GM12878 (cell line): ENCODE results near the gene SLC5A11.

ENCODE experiments used
- BHLHE40 ChIP-seq, 2 experiments: fragments of 450-650 bp in 1 of 2; IDR thresholded peaks; 2 replicates each; pipeline ENCODE4 v1.6.1; 2011 to 2017; ENCODE audit warnings: low read depth in 2 of 2, borderline replicate concordance in 1 of 2, improper control_type of control experiment in 1 of 2, low read length in 1 of 2, mild to moderate bottlenecking in 1 of 2
- ESRRA ChIP-seq: IDR thresholded peaks from 2 replicates; pipeline ENCODE4 v1.6.1; 2012; ENCODE audit warnings: mild to moderate bottlenecking, low read length, improper control_type of control experiment
- GABPA ChIP-seq: IDR thresholded peaks from 2 replicates; pipeline ENCODE4 v1.6.1; 2014; ENCODE audit warnings: antibody characterized with exemption, low read depth, mild to moderate bottlenecking, inconsistent platforms
- HDAC6 ChIP-seq: fragments of 200-600 bp; sonication (generic); IDR thresholded peaks from one replicate; pipeline ENCODE4 v1.8.0; 2017; ENCODE audit warnings: antibody characterized with exemption; ENCODE audit not compliant: unreplicated experiment
- MEF2A ChIP-seq: IDR thresholded peaks from 2 replicates; pipeline ENCODE4 v1.6.1; 2011; ENCODE audit warnings: low read depth, mild to moderate bottlenecking, low read length, moderate library complexity; ENCODE audit not compliant: insufficient read depth
- POLR2A ChIP-seq: IDR thresholded peaks from 2 replicates; pipeline ENCODE4 v1.6.1; 2011; ENCODE audit warnings: low read depth, mild to moderate bottlenecking, low read length
- POLR2AphosphoS5 ChIP-seq: IDR thresholded peaks from 2 replicates; pipeline ENCODE4 v1.6.1; 2011; ENCODE audit warnings: mild to moderate bottlenecking, low read length, inconsistent platforms
- TBL1XR1 ChIP-seq: IDR thresholded peaks from 2 replicates; pipeline ENCODE4 v1.6.1; 2012; ENCODE audit warnings: low read depth, low read length, improper control_type of control experiment
- ZNF274 ChIP-seq: IDR thresholded peaks from one replicate; pipeline ENCODE4 v1.8.0; 2011; ENCODE audit not compliant: insufficient read length, insufficient read depth
- ZNF592 ChIP-seq: fragments of 450-650 bp; IDR thresholded peaks from 2 replicates; pipeline ENCODE4 v1.6.1; 2017; ENCODE audit warnings: mild to moderate bottlenecking, moderate library complexity
- TF ChIP-seq, protein P1 (sequence below), 3 experiments: IDR thresholded peaks in 2 of 3; conservative IDR thresholded peaks in 1 of 3; 2 replicates each; pipeline ENCODE4 v1.5.1; 2011; ENCODE audit warnings: low read depth in 3 of 3, low read length in 3 of 3, mild to moderate bottlenecking in 3 of 3, control low read depth in 2 of 3, moderate library complexity in 2 of 3, inconsistent platforms in 1 of 3, mixed read lengths in 1 of 3; ENCODE audit not compliant: control insufficient read depth in 2 of 3, insufficient read depth in 1 of 3; ENCODE audit errors: extremely low read depth in 1 of 3
- TF ChIP-seq, protein P2 (sequence below): fragments of 450-650 bp; conservative IDR thresholded peaks from 2 replicates; pipeline ENCODE4 v1.6.1; 2017; ENCODE audit warnings: mild to moderate bottlenecking, moderate library complexity

- TF ChIP-seq GABPA = no peak
- TF ChIP-seq HDAC6 = no peak
- TF ChIP-seq MEF2A = no peak
- TF ChIP-seq, protein P1, sequence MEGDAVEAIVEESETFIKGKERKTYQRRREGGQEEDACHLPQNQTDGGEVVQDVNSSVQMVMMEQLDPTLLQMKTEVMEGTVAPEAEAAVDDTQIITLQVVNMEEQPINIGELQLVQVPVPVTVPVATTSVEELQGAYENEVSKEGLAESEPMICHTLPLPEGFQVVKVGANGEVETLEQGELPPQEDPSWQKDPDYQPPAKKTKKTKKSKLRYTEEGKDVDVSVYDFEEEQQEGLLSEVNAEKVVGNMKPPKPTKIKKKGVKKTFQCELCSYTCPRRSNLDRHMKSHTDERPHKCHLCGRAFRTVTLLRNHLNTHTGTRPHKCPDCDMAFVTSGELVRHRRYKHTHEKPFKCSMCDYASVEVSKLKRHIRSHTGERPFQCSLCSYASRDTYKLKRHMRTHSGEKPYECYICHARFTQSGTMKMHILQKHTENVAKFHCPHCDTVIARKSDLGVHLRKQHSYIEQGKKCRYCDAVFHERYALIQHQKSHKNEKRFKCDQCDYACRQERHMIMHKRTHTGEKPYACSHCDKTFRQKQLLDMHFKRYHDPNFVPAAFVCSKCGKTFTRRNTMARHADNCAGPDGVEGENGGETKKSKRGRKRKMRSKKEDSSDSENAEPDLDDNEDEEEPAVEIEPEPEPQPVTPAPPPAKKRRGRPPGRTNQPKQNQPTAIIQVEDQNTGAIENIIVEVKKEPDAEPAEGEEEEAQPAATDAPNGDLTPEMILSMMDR (IDR thresholded peaks at IDR 0.05 in 2 of 3, conservative IDR thresholded peaks at IDR 0.05 in 1 of 3; ENCODE audit: control insufficient read depth in 2 of 3, extremely low read depth in 1 of 3, insufficient read depth in 1 of 3, low read depth in 3 of 3, low read length in 3 of 3) = no peak
- no peak for TF ChIP-seq ZNF592
- TF ChIP-seq POLR2AphosphoS5 = no peak
- TF ChIP-seq ZNF274 = no peak
- no peak for TF ChIP-seq POLR2A
- no peak for TF ChIP-seq ESRRA
- no peak for TF ChIP-seq TBL1XR1
- TF ChIP-seq BHLHE40 (IDR thresholded peaks at IDR 0.05; ENCODE audit: borderline replicate concordance in 1 of 2, low read depth in 2 of 2, low read length in 1 of 2) = no peak
- TF ChIP-seq, protein P2, sequence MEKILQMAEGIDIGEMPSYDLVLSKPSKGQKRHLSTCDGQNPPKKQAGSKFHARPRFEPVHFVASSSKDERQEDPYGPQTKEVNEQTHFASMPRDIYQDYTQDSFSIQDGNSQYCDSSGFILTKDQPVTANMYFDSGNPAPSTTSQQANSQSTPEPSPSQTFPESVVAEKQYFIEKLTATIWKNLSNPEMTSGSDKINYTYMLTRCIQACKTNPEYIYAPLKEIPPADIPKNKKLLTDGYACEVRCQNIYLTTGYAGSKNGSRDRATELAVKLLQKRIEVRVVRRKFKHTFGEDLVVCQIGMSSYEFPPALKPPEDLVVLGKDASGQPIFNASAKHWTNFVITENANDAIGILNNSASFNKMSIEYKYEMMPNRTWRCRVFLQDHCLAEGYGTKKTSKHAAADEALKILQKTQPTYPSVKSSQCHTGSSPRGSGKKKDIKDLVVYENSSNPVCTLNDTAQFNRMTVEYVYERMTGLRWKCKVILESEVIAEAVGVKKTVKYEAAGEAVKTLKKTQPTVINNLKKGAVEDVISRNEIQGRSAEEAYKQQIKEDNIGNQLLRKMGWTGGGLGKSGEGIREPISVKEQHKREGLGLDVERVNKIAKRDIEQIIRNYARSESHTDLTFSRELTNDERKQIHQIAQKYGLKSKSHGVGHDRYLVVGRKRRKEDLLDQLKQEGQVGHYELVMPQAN = no peak
Observed at GRCh38 chr16:24936151-24936550, 90.4 kb downstream of the SLC5A11 start.
